HG03139 (cell line): ENCODE measurements around the gene LRRC34.
A peak's percentile ranks its signal among the peaks of the same experiment; 100 is the strongest.

Experiments
- ATAC-seq: cut with Tn5 transposase; IDR thresholded peaks from one replicate; pipeline ENCODE4 v1.9.1; 2021; ENCODE audit not compliant: unreplicated experiment

The LRRC34 gene

DNA sequence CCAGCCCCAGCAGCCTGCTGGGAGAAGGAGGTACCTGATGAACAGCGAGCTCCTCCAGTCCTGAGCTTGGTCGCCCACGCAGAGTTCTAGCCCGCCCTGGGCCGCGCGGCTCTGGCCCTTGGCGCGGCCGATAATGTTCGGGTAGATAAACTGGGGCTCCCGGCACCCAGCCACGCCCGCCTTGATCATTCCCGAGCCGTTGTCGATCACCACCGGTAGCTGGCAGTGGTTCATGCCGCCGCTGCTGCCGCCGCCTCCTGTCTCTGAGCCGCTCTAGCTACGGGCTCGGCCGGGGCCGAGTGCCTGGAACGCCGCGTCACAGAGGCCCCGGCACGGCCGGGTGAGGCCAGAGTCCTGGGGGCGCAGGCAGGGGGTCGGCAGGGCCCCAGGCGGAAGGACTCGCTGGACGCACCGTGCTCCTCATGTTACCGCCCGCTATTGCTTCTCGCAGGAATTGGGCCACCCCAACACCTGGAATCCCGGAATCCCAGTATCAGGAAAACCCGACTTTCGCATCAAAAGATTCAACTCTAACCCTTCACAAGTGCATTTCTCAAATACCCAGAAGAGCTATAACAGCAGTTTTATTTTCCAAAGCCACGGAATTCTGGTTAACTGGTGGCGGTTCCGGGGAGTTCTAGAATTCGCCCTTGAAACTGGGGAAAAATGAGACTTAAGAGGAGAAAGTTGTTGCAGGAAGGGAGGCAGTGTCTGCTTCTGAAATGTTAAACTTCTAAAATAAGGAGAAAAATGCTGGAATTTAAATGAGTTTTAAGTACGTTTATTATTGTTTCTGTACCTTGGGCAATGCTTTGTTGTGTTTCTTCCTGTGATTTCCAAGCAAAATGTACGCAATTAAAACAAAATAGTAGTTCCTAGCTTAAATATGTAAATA, 43.2 kb downstream of the LRRC34 start, which contains the start of gene ACTRT3:
ACTRT3 (minus strand) TSS at position 275 of the 895 bp plus-strand sequence; CDS start at position 234, 41 bp downstream.
- peak; percentile 25 for ATAC-seq

- ATAC-seq, result peak; percentile 65
These were observed 47.7 kb downstream of the LRRC34 start, which contains the start of gene TERC for GRCh38 chr3:169764882-169765612. TSS of gene TERC (minus strand) at chr3:169765060.

DNA sequence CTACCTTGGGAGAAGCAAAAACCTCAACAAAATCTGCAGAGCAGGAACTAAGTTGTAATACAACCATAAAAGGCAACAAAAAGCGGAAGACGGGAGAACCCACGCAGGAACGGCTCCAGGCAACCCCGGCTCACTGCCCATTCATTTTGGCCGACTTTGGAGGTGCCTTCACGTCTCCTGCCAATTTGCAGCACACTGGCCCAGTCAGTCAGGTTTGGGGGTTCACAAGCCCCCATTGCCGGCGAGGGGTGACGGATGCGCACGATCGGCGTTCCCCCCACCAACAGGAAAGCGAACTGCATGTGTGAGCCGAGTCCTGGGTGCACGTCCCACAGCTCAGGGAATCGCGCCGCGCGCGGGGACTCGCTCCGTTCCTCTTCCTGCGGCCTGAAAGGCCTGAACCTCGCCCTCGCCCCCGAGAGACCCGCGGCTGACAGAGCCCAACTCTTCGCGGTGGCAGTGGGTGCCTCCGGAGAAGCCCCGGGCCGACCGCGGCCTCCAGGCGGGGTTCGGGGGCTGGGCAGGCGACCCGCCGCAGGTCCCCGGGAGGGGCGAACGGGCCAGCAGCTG, 48.3 kb downstream of the LRRC34 start:
- peak; percentile 34 for ATAC-seq

- ATAC-seq, result no peak
These were observed 52.2 kb downstream of the LRRC34 start for GRCh38 chr3:169760479-169760878.

- ATAC-seq, result peak; percentile 63
These were observed 53.4 kb downstream of the LRRC34 start for GRCh38 chr3:169759256-169759655.

GRCh38 chr3:169758359-169758994, 54.2 kb downstream of the LRRC34 start:
- no peak for ATAC-seq

GRCh38 chr3:169755488-169755887, 57.2 kb downstream of the LRRC34 start:
- no peak for ATAC-seq

GRCh38 chr3:169754711-169755110, 58.0 kb downstream of the LRRC34 start:
- ATAC-seq, result no peak

GRCh38 chr3:169751875-169752274, 60.8 kb downstream of the LRRC34 start:
- no peak for ATAC-seq

GRCh38 chr3:169750665-169751064, 62.0 kb downstream of the LRRC34 start:
- no peak for ATAC-seq

DNA sequence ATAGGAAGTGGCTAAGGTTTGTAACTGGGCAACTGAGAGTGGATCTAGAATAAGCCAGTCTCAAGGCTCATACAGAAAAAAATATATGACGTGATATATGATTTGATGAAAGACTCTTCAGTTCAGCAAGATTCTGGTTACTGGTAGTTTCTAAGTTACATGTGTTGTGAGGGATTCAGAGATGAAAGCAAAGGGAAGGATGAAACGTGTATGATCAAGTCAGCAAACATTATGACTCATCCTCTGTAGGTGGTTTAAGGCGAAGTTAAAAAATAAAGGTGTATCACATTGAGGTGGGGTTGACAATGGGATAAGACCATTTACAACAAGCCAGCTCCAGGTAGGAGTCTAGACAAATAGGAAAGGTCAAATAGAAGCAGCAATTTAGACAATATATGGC, 64.0 kb downstream of the LRRC34 start:
- ATAC-seq, result no peak

- ATAC-seq, result no peak
These were observed 65.8 kb downstream of the LRRC34 start for GRCh38 chr3:169746924-169747323.

DNA sequence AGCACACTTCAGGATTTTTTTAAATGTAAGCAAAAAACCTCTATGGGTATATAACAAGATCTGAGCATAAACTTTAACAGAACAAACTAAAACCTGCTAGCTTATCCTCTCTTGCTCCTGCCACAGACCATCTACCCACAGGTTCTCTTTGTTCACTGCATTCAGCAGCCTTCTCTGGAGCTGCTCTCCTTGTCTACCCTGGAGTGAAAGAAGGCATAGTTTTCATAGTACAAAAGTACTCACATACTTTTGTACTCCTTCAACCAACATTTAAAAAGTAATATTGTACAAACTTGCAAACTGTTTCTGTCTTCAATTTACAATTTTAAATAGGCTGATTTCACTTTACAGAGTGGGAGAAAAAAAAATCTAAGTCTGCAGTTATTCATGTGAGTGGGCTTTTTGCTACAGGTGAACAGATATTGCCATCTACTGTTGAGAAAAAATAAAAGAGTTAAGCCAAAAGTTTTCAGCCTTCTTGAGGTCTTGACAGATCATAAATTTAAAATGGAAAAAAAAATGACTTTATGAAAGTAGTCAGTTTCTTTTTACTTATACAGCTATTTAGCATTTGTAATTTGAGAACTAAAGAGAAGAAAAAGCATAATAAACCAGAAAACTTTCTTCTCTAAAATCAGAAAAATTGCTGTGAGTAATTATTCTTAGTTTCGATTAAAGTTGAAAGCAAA, 68.2 kb downstream of the LRRC34 start:
- ATAC-seq, result no peak
